Endothelial cell (in vitro differentiated cells): ENCODE data around the gene CRISPLD2. TPM values are rescaled to one million over a fixed set of nuclear protein-coding genes. Genes with fewer than 3 reads are reported as not detected.

ENCODE experiments used
- DNase-seq: peaks from one replicate; pipeline ENCODE4 v3.0.0; 2021; ENCODE audit warnings: low spot score
- H3K27ac Mint-ChIP-seq: one replicate; pipeline ENCODE4 v1.8.0; 2021; ENCODE audit warnings: mixed read lengths, inconsistent platforms; ENCODE audit not compliant: unreplicated experiment
- H3K27me3 Mint-ChIP-seq: one replicate; pipeline ENCODE4 v1.8.0; 2021; ENCODE audit warnings: mild to moderate bottlenecking, moderate library complexity, mixed read lengths, inconsistent platforms; ENCODE audit not compliant: unreplicated experiment
- H3K36me3 Mint-ChIP-seq: one replicate; pipeline ENCODE4 v1.8.0; 2021; ENCODE audit warnings: mild to moderate bottlenecking, low read depth, mixed read lengths, inconsistent platforms; ENCODE audit not compliant: unreplicated experiment
- H3K4me1 Mint-ChIP-seq: one replicate; pipeline ENCODE4 v1.8.0; 2021; ENCODE audit warnings: mild to moderate bottlenecking, mixed read lengths, inconsistent platforms; ENCODE audit not compliant: unreplicated experiment
- H3K4me3 Mint-ChIP-seq: one replicate; pipeline ENCODE4 v1.8.0; 2021; ENCODE audit warnings: mild to moderate bottlenecking, mixed read lengths, inconsistent platforms; ENCODE audit not compliant: unreplicated experiment
- H3K9me3 Mint-ChIP-seq: one replicate; pipeline ENCODE4 v1.8.0; 2021; ENCODE audit warnings: mixed read lengths, inconsistent platforms; ENCODE audit not compliant: unreplicated experiment
- total RNA-seq: library from RNA; stranded (reverse); fragmentation: NEBNext Ultra II Directional; extraction: Animal tissue kit (Norgen Biotek cat#: 25700); gene quantifications from one replicate; pipeline ENCODE4 v1.2.1, GENCODE V29; 2021; ENCODE audit not compliant: unreplicated experiment
- TF ChIP-seq, protein P1 (sequence below): fragments of 200-600 bp; sonication (generic); IDR thresholded peaks from one replicate; pipeline ENCODE4 v1.5.0; 2021; ENCODE audit warnings: antibody characterized with exemption; ENCODE audit not compliant: unreplicated experiment

The CRISPLD2 gene
- total RNA-seq, 1 donor from 2014 or later, result 0.54 TPM

DNA sequence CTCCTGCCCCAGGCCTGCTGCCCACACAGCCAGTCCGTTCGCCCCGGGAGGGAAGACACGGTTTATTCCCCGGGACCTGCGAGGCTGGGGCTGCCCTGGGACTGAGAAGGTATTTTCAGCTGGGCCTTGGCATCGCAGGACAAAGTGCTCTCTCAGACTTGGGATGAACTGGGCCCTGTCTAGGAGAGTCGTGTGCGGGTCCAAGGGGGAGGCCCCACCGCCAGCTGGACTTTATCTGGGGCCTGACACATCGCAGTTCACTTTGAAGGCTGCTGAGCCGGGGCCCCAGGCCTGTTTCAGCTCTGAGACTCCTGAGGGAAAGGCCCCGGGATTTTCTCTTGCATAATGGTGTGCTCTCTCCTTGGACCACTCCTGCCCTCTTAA is 6.8 kb downstream of the CRISPLD2 start:
- Mint-ChIP-seq H3K27me3 (peaks cover 3% of the 10 kb centered on the region), H3K36me3 (no peaks in the 10 kb centered on the region)

GRCh38 chr16:84827131-84827574 is 7.4 kb downstream of the CRISPLD2 start:
- no peak overlapping the region for H3K27ac Mint-ChIP-seq
- DNase-seq, result no peak
- H3K9me3 Mint-ChIP-seq, result no peaks in the 10 kb centered on the region

More for the DNA sequence above, 6.8 kb downstream of the CRISPLD2 start:
- H3K27ac Mint-ChIP-seq, result no peak overlapping the region
- H3K4me3 Mint-ChIP-seq, result no peak overlapping the region
- no peak for DNase-seq
- no peaks in the 10 kb centered on the region for H3K4me1 Mint-ChIP-seq
- TF ChIP-seq, protein P1, sequence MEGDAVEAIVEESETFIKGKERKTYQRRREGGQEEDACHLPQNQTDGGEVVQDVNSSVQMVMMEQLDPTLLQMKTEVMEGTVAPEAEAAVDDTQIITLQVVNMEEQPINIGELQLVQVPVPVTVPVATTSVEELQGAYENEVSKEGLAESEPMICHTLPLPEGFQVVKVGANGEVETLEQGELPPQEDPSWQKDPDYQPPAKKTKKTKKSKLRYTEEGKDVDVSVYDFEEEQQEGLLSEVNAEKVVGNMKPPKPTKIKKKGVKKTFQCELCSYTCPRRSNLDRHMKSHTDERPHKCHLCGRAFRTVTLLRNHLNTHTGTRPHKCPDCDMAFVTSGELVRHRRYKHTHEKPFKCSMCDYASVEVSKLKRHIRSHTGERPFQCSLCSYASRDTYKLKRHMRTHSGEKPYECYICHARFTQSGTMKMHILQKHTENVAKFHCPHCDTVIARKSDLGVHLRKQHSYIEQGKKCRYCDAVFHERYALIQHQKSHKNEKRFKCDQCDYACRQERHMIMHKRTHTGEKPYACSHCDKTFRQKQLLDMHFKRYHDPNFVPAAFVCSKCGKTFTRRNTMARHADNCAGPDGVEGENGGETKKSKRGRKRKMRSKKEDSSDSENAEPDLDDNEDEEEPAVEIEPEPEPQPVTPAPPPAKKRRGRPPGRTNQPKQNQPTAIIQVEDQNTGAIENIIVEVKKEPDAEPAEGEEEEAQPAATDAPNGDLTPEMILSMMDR, result no peak
- no peaks in the 10 kb centered on the region for H3K9me3 Mint-ChIP-seq

DNA sequence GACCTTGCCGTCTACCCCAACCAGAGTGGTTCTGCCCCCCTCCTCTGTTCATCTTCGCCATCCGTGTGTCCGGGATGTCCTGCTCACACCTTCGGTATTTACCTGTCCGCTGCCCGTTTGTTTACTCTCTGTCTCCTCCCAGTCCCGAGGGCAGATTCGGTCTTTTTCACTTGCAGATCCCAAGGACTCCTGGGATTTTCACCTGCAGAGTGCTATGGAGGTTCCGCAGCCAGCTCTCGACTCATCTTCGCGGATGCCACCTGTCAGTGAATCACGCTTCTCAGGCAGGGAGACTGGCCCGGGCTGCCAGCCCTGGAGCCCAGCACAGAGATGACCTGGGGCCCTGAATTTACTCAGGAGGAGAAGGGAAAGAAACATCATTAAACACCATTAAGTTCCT is 8.1 kb downstream of the CRISPLD2 start:
- H3K9me3 Mint-ChIP-seq, result no peaks in the 10 kb centered on the region
- H3K27ac Mint-ChIP-seq, result no peak overlapping the region
- no peak overlapping the region for H3K4me3 Mint-ChIP-seq
- no peaks in the 10 kb centered on the region for H3K36me3 Mint-ChIP-seq
- no peak for DNase-seq
- H3K27me3 Mint-ChIP-seq, result peaks cover 3% of the 10 kb centered on the region
- no peaks in the 10 kb centered on the region for H3K4me1 Mint-ChIP-seq
- TF ChIP-seq, protein P1, result no peak

More at GRCh38 chr16:84827131-84827574, 7.4 kb downstream of the CRISPLD2 start:
- Mint-ChIP-seq H3K36me3 (no peaks in the 10 kb centered on the region), H3K4me1 (no peaks in the 10 kb centered on the region), H3K4me3 (no peak overlapping the region), H3K27me3 (peaks cover 3% of the 10 kb centered on the region)
- TF ChIP-seq, protein P1, result no peak

GRCh38 chr16:84828322-84828721 is 8.5 kb downstream of the CRISPLD2 start:
- Mint-ChIP-seq H3K9me3 (no peaks in the 10 kb centered on the region), H3K36me3 (no peaks in the 10 kb centered on the region), H3K27me3 (peaks cover 3% of the 10 kb centered on the region), H3K27ac (no peak overlapping the region), H3K4me3 (no peak overlapping the region), H3K4me1 (no peaks in the 10 kb centered on the region)
- TF ChIP-seq, protein P1, result no peak
- DNase-seq, result no peak

DNA sequence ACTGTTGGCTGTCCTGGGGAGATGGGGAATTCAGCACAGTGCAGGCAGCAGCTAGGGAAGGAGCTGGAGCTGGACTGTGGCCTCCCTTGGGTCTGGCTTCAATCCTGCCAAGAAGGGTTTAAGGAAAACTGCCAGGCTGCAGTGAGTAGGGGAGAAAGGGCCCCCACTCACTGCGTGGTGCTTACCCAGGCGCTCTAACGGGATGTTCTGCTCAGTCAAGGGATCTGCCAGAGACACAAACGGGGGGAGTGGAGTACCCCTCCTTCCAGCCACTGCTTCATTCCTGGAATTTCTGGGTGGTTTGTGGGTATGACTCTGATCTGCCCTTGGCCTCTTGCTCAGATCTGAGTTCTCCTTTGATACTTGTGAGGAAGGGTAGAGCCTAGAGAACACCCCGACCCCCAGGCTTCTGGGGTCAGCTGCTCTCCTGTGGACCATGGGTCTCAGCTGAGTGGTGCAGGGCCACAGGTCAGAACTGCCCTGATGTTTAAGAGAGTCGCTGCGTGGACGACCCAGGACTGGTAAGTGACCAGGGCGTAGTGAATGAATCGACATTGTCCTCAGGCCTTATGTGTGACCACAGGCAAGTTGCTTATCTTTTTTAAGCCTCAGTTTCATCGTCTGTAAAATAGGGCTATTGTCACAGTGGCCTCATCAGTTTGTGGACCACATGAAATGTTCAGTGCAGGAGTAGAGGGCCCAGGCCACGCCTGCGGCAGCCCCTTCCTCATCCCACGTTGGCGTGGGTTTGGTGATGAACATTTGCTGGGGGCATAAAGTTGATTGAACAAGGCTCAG is 9.6 kb downstream of the CRISPLD2 start:
- Mint-ChIP-seq H3K4me3 (no peak overlapping the region), H3K9me3 (no peaks in the 10 kb centered on the region), H3K36me3 (no peaks in the 10 kb centered on the region), H3K4me1 (no peaks in the 10 kb centered on the region), H3K27ac (no peak overlapping the region), H3K27me3 (peaks cover 3% of the 10 kb centered on the region)
- TF ChIP-seq, protein P1, result no peak
- DNase-seq, result no peak
